HG02840 (cell line): ENCODE data around the gene SLITRK3.

ENCODE experiments used
- ATAC-seq: cut with Tn5 transposase; IDR thresholded peaks from one replicate; pipeline ENCODE4 v1.9.1; 2021; ENCODE audit warnings: mild to moderate bottlenecking, moderate library complexity, moderate number of reproducible peaks; ENCODE audit not compliant: unreplicated experiment, low FRiP score

Gene SLITRK3, protein sequence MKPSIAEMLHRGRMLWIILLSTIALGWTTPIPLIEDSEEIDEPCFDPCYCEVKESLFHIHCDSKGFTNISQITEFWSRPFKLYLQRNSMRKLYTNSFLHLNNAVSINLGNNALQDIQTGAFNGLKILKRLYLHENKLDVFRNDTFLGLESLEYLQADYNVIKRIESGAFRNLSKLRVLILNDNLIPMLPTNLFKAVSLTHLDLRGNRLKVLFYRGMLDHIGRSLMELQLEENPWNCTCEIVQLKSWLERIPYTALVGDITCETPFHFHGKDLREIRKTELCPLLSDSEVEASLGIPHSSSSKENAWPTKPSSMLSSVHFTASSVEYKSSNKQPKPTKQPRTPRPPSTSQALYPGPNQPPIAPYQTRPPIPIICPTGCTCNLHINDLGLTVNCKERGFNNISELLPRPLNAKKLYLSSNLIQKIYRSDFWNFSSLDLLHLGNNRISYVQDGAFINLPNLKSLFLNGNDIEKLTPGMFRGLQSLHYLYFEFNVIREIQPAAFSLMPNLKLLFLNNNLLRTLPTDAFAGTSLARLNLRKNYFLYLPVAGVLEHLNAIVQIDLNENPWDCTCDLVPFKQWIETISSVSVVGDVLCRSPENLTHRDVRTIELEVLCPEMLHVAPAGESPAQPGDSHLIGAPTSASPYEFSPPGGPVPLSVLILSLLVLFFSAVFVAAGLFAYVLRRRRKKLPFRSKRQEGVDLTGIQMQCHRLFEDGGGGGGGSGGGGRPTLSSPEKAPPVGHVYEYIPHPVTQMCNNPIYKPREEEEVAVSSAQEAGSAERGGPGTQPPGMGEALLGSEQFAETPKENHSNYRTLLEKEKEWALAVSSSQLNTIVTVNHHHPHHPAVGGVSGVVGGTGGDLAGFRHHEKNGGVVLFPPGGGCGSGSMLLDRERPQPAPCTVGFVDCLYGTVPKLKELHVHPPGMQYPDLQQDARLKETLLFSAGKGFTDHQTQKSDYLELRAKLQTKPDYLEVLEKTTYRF

DNA sequence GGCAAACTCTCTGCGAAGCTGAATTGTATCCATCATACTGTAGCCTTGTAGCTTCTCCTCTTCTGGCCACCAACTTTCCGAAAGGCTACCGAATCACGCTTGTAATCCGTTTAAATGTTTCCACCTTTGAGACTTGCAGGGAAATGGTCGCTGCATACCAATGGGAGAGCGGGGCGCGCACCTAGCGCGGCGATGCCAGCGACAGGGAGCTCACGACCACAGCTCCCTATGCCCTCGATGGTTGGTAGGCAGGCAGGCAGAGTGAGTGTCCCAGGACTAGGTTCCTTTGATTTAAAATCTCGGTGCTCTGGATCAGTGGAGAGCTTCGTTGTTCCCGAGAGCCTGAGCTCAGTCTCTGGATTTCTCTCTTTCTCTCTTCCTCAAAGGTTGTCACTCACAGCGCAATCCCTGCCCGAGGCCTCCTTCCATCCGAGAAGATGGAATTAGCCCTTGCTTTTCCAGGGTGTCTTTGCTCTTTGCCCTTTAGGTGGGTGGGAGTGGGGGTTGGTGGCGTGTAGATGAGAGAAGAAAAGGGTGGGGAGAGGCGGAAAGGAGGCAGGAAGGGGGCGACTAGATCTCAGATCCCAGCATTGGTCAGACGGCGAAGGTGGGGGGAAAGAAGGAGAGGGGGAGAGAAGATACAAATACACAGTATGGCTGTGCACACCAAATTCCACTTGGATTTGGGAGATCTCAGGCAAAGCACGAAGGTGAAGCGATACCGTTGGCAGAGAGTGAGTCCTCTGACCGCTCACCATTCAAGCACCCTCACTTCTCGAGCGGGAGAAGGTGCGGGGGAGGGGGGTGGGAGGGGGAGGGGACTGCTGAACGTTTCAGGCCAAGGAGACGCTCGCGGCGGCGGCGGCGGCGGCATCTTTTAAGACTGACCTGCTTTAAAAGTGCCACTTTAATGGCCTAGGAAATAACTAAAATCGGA lies at the start of gene SLITRK3:
Gene SLITRK3, minus strand, starts transcription at position 745 of the 937 bp plus-strand sequence. CDS start 5,554 bp downstream, outside the sequence.
- ATAC-seq: no peak

DNA sequence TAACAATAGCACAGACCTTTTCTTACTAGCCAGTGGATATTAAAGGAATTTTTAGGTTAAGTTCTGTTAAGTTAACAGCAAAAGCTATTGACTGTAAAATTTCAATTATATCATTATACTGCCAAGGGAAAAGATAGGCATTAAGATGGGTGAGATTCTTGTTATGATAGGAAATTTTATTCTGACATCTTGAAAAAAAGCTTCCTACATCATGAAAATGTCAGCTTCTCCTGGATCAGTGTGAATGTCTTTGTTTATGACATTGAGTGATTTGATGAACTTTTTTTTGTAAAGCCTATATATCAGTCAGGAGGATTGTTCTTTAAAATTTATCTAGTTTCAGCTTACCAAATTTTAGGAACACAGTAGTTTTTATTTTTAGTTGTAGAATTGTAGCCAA lies 47.4 kb upstream of the SLITRK3 start:
- ATAC-seq: no peak

DNA sequence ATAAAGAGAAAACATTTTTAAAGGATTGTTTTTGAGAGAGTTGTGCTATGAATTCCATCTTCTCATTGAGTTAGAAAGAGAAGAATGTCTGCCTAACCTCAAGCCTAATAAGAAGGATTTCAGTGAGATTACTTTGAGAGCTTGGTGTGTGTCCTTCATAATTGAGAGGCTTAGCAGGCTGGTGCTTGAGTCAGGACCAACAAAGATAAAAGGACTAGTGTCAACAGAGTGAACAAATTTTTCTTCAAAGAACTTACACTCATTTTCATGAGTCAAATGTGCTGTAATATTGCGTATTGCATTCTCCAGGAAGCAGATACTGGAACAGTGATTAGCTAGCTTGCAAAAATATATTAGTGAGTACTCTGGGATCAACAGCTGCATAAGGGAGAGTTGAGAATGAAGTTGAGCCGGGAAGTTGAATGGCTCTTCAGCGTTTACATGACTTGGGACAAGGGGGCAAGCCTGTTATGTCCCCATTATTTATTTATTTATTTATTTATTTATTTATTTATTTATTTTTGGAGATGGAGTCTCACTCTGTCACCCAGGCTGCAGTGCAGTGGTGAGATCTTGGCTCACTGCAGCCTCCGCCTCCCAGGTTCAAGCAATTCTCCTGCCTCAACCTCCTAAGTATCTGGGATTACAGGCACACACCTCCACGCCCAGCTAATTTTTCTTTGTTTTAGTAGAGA lies 37.5 kb upstream of the SLITRK3 start:
- ATAC-seq: no peak

DNA sequence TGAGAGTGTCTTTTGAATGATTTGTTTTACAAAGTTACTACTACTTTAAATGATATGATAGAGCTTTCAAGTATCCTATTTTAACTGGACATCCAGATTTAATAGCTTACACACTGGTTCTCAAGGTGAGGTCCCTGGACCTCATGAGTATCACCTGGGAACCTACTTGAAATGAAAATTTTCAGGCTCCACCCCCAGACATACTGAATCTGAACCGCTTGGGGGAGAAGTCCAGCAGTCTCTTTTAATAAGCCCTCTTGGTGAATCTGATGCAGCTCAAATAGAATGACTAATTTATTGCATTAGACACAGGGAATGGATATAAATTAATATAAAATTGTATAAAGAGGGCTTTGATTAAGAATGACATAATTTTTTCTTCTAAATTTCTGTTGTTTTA lies 29.4 kb upstream of the SLITRK3 start:
- ATAC-seq: no peak

DNA sequence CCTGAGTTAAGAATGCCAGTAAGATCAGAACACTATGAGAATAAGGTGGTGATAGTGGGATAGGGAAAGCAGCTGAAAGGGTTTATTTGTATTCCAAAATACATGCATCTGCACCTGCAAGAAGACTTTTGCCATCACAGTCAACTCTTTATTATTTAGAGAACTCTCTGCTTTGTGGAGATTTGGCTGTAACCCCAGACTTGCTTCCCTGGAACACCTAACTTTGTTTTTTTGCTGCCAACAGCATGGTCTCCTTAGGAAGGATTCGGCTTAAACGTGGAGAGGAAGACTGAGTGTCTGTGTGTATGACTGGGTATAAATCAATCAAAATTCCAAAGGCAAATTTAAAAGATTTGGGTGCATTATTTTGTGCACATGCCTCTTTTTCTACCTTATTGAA lies 21.6 kb upstream of the SLITRK3 start:
- no peak for ATAC-seq

DNA sequence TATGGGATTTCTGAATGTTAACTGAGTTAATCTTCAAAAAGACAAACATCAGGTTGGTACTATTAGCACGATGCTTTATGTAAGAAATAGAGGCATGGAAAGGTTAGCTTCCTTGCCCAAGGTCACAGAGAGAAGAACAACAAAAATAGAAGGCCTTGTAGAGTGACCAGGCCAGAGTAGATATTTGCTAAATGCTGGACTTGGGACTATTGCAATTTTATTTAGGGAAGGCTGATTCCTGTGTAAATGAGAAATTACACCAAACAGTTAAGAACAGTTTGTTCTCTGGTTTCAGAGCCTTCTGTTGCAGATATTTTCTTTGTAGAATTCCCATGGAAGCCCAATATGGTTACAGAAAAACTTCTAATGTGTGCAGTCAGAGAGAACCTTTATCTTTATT lies 16.4 kb upstream of the SLITRK3 start:
- ATAC-seq: no peak

DNA sequence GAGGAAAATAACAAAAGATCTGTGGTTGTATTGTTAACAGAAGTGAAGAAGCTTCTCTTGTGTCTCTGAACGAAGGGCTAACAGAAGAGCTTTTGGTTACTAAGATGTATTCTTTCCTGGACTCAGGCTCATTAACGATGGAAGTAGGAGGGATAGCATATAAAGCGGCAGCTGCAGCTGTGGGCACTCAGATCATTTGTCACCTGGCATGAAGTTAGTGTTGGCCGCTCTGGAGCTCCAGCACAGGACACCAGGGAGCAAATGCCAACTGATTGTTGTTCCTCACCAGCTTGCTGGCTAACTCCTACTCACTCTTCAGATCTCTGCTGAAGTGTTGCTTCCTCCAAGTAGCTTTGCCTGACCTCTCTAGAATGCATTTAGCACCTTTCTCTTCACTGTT lies 15.5 kb upstream of the SLITRK3 start:
- no peak for ATAC-seq

DNA sequence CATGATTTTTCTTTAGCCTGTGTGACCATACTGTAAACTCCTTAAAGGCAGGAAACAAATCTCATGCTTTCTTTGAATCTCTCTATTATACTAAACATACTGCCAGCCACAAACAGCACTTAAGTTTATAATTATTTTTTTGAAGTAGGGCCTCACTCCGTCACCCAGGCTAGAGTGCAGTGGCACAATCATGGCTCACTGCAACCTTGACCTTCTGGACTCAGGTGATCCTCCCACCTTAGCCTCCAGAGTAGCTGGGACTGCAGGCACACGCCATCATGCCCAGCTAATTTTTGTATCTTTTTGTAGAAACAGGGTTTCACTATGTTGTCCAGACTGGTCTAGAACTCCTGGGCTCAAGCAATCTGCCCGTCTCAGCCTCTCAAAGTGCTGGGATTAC lies 14.5 kb upstream of the SLITRK3 start:
- no peak for ATAC-seq

DNA sequence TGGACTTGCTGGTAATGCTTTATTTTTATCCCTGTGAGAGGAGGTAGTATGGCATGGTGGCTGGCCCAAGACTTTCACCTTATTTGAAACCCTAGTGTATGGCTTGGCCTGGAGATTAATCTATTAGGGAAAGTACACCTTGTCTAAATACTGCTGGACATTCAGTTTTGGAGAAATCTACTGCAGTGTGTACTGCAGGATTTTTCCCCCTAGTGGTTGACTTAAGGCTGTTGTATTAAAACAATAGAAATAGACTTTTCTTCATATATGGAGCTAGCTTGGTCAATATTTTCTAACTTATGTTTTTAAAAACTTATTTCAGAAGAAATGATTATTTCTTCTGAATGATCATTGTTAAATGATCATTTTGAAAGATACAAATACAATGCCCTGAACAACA lies 13.9 kb upstream of the SLITRK3 start:
- no peak for ATAC-seq

DNA sequence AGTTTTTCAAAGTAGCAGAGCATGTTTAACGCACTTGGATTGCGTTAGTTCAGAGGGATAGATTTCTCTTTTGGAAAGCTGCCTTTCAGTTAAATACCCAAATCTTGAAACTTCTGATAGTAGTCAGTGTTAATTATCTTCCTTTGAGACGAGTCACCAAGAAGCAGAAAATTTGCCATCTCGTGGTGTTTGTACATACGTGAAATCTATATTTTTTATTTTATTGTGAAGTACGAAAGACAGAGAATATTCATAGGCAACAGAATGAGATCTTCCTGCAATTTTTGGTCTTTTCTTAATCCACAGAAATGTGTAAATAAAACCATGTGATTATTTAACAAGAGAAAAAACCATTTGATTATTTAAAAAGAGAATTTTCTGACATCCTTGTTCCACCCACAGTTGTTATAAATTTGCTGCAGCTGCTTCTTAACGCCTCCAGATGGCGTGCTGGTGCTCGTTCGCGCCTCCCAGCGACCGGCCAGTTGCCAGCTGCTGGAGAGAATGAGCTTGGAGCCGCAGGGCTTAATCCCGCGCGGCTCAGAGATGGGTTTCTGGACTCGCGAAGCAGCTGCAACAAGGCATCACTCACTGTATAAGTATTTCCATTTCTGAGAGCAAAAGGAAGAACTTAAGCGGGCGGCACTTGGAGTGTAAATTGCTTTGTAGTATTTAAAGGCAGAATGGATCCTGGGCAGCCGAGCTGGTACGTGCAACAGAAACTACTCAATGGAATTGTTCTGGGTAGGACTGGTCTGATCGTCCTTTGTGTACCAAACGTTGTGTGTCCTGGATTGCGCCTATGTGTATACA lies 10.5 kb upstream of the SLITRK3 start:
- ATAC-seq: peak; percentile 92

DNA sequence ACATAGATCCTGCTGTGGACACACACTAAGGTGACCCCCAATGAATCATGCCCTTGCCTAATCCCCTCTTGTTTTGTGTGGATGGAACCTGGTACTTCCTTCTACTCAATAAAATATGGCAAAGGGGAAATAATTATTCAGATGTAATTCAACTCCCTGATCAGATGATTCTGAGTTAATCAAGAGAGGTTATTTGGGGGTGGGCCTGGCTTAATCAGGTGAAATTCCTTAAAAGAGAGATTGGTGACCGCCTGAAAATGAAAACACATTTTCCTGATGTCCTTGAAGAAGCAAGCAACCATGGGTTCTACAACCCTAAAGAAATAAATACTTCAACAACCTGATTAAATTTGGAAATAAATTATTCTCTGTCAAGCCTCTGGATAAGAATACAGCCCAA lies 8.3 kb upstream of the SLITRK3 start:
- ATAC-seq: no peak

DNA sequence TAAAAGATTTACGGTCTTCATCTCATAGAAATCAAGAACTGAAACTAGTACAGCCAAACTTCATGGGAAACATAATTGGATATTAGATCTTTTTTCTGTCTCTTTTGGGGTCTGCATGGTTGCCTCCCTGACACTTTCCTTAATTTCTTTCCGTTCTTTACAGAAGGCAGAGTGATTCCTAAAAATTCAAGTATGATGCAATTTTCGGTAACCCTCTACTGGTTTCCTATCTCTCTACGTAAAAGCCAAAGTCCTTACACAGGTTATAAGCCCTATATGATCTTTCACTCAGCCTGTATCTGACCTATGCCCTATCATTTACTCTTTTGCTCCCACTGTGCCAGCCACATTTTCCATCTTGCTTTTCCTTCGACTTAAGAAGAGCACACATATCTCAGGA lies 6.8 kb upstream of the SLITRK3 start:
- ATAC-seq: no peak

DNA sequence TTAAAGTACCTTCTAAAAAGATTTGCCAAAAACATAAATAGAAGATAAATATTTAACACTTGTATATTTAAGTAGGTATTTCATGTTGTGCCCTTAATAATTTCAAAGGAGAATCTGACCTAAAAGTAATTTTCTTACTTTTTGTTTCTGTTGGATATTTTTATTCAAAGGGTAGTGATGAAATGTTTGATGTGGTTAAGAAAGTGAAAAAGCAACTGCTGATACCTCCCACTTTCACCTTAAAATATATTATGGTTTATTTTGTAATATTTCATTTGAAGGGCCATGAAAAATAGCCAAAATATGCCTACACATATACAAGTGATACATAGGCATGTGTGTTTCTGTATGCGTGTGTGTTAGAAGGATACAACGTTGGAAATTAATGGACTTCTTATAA lies 5.8 kb upstream of the SLITRK3 start:
- ATAC-seq: no peak

DNA sequence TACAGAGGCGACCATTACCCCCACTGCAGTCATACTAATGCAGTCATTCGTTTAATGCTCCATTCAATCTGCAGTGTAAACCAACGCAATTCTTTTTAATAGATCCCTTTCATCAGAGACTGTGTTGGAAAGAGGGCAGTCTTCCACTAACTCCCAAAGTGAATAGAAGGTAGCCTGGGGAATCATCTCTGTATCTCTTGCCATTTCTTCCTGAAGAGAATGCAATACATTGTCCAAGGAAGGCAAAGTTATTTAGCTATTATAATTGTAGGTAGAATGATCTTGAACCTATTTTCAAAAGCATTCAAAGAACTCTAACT lies 1.3 kb upstream of the SLITRK3 start:
- no peak for ATAC-seq

DNA sequence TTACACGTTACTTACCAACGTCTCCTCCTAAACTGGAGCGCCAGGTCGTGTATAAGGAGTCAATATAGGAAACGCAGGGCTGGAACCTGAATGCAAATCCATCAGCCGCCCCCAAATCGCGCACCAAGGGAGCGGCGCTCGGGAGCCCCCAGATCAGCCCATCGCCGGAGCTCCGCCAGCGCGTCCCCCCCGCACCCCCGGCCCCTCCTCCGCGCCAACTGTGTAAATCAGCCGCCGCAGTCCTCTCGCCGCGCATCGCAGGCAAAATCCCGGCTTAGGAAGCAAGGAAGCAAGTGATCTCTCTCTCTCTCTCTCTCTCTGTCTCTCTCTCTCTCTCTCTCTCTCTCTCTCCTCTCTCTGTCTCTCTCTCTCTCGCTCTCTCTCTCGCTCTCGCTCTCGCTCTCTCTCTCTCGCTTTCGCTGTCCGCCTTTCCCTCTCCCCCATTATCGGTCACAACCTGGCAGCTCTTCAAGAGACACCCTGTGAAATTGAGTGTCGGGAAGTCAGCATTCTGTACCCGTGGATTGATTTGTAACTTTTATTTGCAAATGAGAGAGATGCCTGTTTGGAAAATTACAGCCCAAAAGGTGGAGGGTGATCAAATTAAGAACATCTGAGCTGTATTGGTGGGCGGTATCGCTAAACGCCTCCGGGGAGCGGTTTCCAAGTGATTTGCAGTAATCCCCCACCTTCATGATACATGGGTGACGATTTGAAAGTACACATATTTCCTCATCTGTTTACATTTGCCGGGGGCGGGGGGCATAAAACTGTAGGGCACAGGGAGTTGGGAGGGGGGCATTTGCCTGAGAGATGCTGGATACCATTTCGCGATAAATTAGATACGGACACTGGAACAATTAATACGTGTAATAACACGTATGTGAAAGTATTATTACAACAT lies 645 bp upstream of the SLITRK3 start:
- ATAC-seq: no peak

DNA sequence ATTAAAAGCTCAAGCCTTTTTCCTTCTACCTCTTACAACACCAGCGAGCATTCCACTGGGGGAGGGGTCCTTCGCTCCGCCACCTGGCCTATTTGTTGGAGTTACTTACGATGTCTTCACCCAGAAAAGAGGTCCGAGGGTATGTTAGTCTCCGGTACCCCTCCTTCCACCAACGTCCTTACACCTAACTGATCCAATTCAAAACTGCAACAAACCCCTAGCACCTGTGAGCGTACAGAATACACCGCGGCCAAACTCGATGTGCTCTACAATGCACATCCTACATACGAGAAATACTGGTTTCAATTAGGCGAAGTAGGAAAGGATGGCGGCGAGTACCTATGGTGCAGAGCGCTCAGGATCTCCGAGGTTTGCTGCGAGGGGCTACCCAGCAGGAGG lies 944 bp downstream of the SLITRK3 start:
- ATAC-seq: no peak

DNA sequence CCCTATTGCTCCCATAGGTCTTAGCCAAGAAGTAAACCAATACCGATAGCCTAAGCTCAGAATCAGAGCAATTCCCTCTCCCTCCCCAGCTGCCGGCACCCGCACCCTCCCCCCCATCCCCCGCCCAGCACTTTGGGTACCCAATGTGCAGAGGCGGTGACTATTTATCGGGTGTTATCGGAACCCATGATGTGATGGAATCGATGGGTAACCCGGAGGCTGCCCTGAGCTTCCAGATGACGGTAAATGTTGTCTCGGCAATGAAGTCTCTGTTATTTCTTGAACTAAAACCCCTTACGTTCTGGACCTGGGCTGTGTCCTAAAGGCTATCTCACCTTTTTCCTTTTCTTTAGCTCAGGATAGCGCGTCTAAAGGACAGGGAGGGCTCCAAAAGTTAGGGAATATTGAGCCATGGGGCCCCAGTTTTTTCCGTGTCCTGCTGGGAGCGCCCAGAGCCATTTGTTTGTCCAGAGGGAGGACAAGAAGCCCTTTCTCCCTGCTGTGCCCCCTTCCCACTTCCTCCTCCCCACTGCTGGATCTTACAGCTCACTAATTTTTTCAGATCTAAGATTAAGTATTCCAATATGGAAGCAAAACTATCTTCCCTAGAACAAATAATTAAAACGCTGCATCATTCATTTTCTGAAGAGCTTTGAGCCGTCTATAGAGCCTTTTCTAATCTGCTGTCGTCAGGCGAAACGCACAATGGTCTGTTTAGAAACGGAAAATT lies 1.5 kb downstream of the SLITRK3 start:
- no peak for ATAC-seq
